IPS-18c (cell line): ENCODE measurements around the gene GFOD1.

Source experiments
- H3K4me3 ChIP-seq: 2 replicates; pipeline ENCODE4 v1.7.0; 2013; ENCODE audit warnings: low read depth, mild to moderate bottlenecking, low read length, moderate library complexity; ENCODE audit not compliant: insufficient read depth
- H3K9me3 ChIP-seq: one replicate; pipeline ENCODE4 v1.6.1; 2013; ENCODE audit warnings: mild to moderate bottlenecking, low read length, moderate library complexity; ENCODE audit not compliant: control insufficient read depth, insufficient read depth

GFOD1 gene

DNA sequence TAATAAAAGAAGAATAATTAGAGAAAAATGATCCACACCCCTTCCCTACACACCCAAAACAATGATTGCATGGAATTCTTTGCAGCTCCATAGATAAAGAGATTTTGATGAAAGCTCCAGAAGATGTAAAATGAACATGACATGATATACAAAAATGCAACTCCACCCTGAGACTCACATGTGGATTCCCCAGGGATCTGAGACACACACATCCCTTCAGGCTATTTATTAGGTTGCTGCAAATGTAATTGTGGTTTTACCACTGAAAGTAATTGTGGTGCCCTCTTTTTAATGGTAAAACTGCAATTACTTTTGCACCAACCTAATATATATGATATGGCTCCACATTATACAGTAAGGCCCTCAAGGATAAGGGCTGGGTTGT, 118.7 kb downstream of the GFOD1 start:
- no peaks in the 10 kb centered on the region for H3K9me3 ChIP-seq
- H3K4me3 ChIP-seq: no peak overlapping the region

DNA sequence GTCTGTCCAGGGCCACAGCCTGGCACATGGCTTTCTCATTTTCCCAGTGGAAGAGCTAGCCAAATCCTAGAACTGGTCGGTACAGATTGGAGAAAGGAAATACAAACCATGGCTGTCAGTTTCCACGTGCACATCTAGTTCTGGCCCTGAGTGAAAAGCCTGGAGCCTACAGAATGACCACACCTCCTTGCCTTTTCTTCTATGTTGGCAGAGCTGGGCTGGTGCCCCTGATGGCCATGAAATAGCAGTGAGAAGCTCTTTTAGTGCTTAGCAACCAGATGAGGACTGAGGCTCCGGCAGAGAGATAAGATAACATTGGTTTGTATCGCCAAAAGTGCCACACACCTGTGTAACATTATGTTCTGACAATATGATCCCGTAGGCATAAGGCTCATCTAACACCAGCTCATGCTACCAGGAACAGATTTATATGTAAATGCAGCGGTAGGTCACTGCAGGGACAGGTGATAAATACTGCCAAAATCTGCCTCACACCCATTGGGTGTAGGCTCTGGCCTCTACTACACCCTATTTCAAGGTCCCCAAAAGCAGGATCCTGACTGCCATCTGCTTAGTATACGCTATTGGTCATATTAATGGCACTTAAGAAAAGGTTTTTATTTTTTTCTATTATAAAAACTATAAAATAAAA, 119.2 kb downstream of the GFOD1 start:
- Histone ChIP-seq H3K4me3 (no peak overlapping the region), H3K9me3 (no peaks in the 10 kb centered on the region)

DNA sequence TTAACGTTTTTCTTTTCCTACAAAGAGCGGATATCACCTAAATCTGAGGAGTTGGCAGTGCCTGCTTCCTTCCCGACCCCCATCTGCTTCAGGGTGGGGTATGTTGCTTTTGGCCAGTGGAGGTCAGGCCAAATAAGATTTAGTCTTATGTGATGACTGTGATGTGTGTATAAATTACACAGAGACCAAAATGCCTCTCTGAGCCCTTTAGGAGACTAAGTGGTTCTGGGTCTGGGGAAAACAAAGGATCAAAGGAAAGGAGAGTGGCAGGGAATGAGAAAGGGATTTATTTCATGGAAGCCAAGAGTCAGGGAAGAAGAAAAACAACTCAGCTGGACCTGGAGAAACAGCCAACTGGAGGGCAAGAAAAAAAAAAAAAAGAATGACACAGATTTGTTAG, 120.0 kb downstream of the GFOD1 start:
- H3K4me3 ChIP-seq: no peak overlapping the region
- no peaks in the 10 kb centered on the region for H3K9me3 ChIP-seq

DNA sequence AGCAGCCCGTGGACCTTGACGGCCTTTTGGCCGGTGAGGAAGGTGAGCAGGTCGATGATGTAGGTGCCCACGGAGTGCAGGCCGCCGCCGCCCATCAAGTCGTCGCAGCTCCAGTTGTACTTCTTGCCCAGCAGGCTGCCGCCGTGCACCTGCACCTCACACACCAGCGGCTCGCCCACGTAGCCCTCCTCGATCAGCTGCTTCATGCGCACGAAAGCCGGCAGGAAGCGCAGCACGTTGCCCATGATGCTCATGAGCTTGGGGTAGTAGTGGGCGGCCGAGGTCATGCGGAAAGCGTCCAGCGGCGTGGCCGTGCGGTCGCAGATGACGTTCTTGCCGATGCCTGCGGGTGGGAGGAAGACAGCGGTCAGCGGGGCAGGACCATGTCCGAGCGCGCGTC, 122.1 kb downstream of the GFOD1 start:
- Histone ChIP-seq H3K9me3 (no peaks in the 10 kb centered on the region), H3K4me3 (no peak overlapping the region)

DNA sequence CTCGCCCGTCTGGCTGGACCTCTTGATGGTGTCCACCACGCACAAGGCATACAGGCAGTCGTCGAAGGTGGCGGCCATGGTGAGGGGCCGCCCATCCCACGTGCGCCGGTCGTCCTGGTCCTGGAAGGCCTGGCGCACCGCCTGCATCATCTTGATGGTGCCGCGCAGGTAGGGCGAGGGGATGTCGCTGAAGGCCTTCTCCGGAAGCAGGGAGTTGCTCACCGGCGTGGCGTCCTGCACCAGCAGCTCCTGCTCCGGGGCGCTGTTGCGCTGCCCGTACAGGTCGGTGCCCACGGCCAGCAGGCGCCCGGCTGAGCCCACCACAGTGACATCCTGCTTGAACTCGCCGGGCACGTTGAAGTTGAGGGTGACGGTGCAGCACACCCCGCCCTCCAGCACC, 122.6 kb downstream of the GFOD1 start:
- H3K9me3 ChIP-seq: no peaks in the 10 kb centered on the region

DNA sequence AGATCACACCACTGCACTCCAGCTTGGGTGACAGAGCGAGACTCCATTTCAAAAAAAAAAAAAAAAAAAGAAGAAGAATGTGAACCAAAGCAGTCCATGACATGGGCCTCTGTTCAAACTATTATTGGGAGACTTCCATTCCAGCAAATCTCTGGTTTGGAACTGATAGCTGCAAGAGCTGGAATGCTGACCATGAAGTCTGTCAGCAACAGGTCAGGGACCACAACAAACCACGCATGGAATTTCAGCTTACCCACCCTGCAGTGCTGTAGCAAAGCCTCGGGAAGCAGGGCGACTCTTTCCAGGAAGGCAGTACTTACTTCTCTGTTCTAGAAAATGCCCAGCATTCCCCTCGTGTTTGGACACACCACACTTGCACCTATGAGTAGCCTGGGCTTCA, 125.0 kb downstream of the GFOD1 start:
- Histone ChIP-seq H3K4me3 (no peak overlapping the region), H3K9me3 (no peaks in the 10 kb centered on the region)

More for the DNA sequence above, 122.6 kb downstream of the GFOD1 start:
- H3K4me3 ChIP-seq: no peak overlapping the region

DNA sequence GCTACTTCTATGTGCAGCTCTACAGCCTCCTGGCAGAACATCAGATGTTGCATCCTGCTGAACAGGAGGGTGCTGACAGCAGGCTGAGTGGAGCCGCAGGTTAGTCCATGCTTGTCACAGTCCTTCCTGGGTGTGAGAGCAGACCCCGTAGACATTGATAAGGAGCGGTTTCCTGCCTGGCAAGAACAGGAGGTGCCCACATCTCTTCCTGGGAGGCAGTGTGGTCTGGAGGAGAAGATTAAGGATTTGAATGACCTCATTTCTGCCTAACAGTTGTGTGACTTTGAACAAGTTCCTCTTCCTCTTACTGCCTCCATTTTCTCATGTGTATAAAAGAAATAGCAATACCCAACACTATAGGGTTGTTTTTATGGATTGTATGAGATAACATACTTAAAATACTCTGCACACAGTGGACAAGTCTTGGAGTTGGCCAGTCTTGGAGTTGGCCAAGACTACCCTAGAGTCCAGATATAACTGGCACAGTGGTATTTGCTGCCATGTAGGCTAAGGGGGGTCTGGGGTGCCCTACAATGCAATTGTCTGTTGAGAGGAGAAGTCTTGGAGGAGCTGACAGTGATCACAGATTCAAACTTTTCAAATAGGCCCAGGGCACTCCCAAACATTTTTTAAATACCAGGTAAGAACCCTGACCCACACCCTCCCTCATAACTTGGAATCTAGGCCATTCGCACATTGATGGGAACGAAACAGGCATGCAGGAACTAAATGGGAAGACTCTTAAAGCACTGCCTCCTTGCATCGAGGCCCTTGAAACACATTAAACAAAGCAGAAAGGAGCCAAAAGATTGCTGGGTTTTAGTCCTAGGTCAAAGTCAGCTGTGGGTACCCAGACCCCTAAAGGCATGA, 126.5 kb downstream of the GFOD1 start:
- no peaks in the 10 kb centered on the region for H3K9me3 ChIP-seq
- no peak overlapping the region for H3K4me3 ChIP-seq

DNA sequence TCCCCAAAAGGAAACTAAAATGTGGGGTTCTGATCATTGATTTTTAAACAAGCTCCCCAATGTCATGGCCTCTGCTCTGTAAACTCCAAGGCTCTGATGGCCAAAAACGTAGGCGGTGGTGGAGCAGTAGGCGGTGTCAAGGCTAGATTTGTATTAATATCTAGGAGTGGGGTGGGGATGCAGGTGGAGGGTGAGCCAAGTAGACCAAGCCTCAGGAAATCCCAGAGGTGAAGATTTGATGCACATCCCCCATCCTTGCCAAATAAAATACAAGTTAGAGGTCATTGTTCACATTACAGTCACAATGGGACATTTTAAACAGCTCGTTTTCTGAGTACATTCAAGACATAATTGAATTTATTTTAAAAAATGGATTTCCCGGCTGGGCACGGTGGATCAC, 128.1 kb downstream of the GFOD1 start:
- no peaks in the 10 kb centered on the region for H3K9me3 ChIP-seq
- no peak overlapping the region for H3K4me3 ChIP-seq

DNA sequence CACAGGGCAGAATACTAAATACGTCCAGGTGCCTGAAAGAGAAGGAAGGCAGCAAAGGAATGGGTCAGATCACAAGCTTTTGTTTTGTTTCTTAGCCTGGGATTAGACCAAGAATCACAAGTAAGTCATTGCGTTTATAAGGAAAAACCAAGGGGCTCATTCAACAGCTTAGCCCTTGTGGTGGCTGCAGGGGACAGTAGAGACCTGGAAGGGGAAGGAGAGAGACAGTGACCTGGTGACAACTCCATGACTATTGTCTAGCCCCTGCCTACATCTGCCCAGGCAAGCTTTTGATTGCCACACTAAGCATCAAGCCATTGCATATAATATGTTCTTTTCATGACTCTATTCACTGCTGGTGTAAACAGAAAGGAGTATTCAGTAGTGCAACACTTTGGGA, 128.9 kb downstream of the GFOD1 start:
- no peaks in the 10 kb centered on the region for H3K9me3 ChIP-seq
- no peak overlapping the region for H3K4me3 ChIP-seq

DNA sequence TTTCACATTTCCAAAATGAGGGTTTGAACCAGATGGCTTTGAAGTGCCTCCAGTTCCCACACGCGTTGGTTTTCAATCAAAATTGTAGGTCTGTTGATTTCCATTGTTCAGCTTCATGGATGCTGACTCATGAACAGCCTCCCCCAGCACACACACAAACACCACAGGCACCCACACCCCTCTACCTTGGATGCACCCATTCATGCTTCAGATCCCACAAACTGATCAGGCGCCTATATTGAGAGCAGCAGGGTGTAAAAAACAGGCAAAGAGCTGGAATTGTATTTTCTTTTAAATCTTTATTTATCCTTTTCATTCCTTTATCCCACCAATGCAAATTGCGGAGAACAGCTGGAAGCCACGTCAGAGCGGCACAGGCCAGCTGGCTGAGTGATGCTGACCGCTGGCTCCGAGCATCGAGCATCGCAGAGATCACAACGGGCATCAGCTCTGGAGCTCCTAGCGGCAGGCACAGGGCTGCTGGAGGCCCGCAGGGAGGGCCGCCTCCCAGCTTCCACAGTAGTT, 129.8 kb downstream of the GFOD1 start:
- Histone ChIP-seq H3K4me3 (no peak overlapping the region), H3K9me3 (no peaks in the 10 kb centered on the region)

DNA sequence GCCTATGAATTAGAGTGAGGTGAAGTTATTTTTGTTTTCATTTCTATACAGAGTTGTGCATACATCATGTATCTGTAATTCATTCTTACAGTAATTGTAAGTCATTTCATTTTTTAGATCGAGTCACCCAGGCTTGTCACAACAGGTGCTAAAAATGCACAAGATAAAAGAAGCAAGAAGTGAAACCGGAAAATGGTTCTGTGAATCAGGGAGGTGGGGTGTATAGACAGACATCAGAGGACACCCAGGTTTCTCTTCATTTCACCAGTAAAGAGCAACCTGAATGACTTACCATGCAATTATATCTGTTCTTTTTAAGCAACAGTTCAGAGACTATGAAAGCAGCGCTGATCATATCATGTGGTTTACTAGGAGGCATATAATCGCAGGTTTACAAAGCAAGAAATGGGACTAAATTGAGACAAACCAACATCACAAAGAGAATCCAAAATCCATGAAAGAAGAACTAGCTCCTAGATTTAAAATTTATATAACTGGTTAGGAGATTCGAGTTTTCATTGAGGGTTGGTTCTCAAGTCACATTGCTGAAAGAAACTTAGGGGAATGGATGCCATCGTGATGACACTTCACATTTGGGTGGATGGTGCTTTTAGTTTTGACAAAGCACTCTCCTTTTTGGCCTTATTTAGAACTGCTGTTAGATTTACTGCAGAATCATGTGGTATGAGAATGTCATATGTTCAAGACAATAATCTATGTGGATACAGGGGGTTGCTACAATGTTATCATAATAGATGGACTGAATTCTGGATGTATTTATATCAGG, 131.2 kb downstream of the GFOD1 start:
- Histone ChIP-seq H3K9me3 (no peaks in the 10 kb centered on the region), H3K4me3 (no peak overlapping the region)

DNA sequence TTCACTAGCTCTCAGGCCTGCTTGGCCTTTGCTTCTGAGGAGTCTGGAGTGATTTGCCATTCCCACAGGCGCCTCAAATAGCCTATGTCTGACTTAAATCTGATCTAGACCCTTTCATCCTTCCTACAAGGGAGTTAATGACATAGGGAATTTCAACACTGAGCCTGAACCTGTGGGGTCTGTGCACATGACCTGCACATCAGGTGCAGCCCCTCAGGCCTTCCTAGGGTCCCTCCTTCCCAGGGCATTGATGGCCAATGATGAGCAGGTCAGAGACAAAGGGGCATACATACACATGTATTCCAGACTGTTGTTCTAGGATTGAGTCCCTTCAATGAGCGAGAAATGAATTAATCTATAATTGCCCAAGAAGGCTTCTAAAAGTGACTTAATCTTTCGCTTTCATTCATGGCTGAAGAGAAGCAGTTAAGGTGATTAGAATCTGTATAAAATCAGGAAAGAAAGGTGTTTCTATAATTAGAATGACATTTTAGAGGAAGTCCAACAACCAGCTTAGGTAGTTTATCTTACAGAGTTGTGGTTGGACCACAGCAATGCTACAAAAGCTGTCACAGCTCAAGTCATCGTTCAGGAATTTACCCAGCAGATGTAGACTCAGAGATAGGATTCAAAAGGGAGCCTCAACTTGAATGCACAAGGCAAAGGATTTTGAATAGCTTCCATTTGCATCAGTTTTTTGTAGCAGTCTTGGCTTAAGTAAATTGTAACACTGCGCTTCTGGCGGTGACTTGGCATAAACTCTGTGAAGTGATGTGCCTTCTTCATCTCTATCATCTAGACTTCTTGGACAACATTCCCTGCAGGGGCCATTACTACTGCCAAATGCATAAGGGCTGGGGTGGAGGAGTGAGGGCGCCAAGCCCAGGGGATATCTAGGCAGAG, 132.1 kb downstream of the GFOD1 start:
- H3K9me3 ChIP-seq: no peaks in the 10 kb centered on the region
- H3K4me3 ChIP-seq: no peak overlapping the region

DNA sequence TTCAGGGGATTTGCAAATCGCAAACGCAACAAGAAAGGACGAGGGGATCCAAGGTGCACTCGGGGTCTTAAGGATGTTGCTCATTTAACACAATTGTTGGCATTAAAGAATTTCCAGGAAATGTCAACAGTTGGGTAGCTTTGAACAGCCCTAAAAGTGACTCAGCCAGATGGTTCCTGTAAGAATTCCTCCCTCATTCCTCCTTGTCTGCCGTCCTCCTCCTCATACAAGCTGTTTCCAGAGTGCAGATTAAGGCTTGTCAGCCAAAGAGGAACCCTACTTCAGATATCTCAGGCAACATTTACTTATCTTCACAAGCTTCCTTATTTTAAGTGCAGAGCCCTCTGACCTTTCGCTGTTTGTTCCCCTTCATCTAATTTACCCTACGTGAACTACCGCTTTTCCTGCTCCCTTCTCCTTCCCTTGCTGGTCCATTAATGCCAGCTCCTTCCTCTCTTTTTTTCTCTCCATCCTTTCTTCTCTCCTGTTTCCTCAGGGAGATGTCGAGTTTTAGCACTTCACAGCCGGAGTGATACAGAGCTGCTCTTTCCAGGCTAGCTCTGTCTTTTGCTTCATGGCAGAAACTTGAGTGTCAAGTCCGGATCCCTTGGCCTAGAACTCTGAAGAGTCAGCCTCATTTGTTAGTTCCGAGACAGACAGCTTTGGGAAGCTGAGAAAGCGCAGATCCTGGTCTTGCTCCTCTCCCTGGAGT, 132.9 kb downstream of the GFOD1 start:
- H3K4me3 ChIP-seq: no peak overlapping the region
- H3K9me3 ChIP-seq: no peaks in the 10 kb centered on the region

DNA sequence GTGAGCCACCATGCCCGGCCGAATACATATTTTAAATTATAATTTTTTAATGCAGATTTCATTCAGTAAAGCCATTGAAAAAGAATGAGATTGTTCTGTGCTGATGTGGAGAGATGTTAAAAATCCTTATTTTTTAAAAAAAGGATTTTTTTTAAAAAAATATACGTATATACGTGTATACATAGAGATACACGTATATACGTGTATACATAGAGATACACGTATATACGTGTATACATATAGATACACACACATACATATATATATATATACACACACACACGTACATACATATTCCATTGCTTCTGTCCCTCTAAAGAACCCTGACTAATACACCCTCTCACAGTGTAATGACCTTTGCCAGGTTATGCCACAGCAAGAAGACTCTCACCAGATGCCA, 135.2 kb downstream of the GFOD1 start:
- Histone ChIP-seq H3K9me3 (no peaks in the 10 kb centered on the region), H3K4me3 (no peak overlapping the region)

DNA sequence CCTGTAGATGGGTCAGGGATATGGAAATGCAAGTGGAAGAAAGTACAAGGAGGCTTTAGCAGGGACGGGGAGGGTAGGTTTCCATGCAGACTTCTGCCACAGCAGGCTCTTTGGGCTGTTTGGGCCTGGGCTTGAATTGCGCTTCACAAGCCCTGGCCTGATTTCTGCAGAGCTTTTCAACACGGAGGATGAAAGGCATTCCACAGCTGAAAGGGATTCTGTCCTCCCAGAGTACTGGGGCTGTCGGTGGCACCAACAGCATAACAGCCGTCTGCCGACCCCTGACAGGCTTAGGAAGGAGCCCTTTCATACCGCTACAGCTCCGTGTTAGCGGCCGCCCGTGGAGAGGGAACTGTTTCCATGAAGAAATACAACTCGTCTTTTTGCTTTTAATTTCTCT, 136.1 kb downstream of the GFOD1 start:
- H3K4me3 ChIP-seq: no peak overlapping the region
- no peaks in the 10 kb centered on the region for H3K9me3 ChIP-seq

DNA sequence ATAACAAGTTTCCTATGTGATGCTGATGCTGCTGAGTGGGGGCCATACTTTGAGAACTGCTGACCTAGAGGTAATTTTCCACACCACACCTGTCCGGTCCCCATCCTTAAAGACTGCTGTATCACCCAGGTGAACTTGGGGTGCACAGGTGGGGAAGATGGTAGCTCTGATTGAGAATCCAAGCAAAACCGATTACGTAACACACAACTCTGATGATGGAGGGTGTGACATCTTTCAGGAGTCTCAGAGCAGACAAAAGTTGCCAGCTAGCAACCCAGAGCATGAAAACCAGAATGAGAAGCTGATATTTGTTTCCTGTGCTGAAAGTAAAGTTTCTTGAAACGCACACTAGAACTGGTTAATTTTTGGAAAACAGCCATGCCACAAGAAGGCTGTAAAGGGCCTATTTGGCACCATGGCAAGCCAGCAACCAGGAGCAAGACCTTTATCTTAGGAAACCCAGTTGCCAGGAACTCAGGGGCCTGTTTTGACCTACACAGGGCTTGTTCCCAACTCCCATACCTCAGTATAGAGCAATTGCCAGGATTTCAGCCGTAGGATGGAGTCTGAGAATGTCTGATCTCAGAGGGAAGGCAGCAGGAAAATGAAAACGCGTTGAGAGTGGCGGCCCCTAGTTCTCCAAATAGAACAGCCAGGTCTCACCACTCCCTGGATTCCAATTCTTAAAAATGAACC, 137.4 kb downstream of the GFOD1 start:
- Histone ChIP-seq H3K9me3 (no peaks in the 10 kb centered on the region), H3K4me3 (no peak overlapping the region)
